ENCODE results near the gene OR51B2. TPM values are rescaled to one million over a fixed set of nuclear protein-coding genes. Genes with fewer than 3 reads are reported as not detected.
"Not testable (repeated sequence)": the region's sequence is repeated elsewhere in the genome, so short reads cannot be mapped to it uniquely, and the experiment has no call there.

OR51B2 gene
- total and polyA plus RNA-seq, 2 donors (not counting 1 experiment from before 2014, with no cell fraction given) = not detected

GRCh38 chr11:5364214-5364613 lies 40.1 kb upstream of the OR51B2 start:
- H3K27me3 ChIP-seq (ENCODE audit: control insufficient read depth, insufficient read depth, low read length) = no peaks in the 10 kb centered on the region
- H3K27ac ChIP-seq (ENCODE audit: insufficient read depth, low read length) = peak overlapping the region; percentile 84
- H3K9ac ChIP-seq (ENCODE audit: insufficient read depth, low read length) = no peak overlapping the region
- peaks cover 25% of the 10 kb centered on the region for H3K4me1 ChIP-seq (ENCODE audit: control insufficient read depth, extremely low read depth, insufficient read depth, low read length)
- no peaks in the 10 kb centered on the region for H4K20me1 ChIP-seq (ENCODE audit: control insufficient read depth, extremely low read depth, insufficient read depth, low read length)
- peak; percentile 63 to 90 for DNase-seq (ENCODE audit: low read depth in 2 of 2)
- no peak overlapping the region for H2AFZ ChIP-seq (ENCODE audit: low read length)
- peak overlapping the region; percentile 21 for H3K4me2 ChIP-seq (ENCODE audit: extremely low read depth, insufficient read depth, low read length)
- H3K79me2 ChIP-seq (ENCODE audit: control insufficient read depth, insufficient read depth, low read length) = no peaks in the 10 kb centered on the region
- TF ChIP-seq CTCF (conservative IDR thresholded peaks at IDR 0.05 in 1 of 2, IDR thresholded peaks at IDR 0.05 in 1 of 2; ENCODE audit: low read depth in 1 of 2, low read length in 2 of 2) (no peak), EZH2 (IDR thresholded peaks at IDR 0.05; ENCODE audit: low read length, missing control alignments) (no peak)
- H3K36me3 ChIP-seq (ENCODE audit: control insufficient read depth, insufficient read depth, low read length) = no peaks in the 10 kb centered on the region
- H3K4me3 ChIP-seq (replicated peaks in 1 of 4; ENCODE audit: control extremely low read depth in 1 of 4, insufficient read depth in 1 of 4, low read depth in 3 of 4, low read length in 4 of 4) = no peak overlapping the region
- H3K9me3 ChIP-seq (ENCODE audit: control insufficient read depth, insufficient read depth, low read depth, low read length) = no peaks in the 10 kb centered on the region

GRCh38 chr11:5363679-5364078 lies 39.6 kb upstream of the OR51B2 start:
- H3K27me3 ChIP-seq (ENCODE audit: control insufficient read depth, insufficient read depth, low read length) = no peaks in the 10 kb centered on the region
- no peak for TF ChIP-seq EZH2 (IDR thresholded peaks at IDR 0.05; ENCODE audit: low read length, missing control alignments)
- no peaks in the 10 kb centered on the region for H4K20me1 ChIP-seq (ENCODE audit: control insufficient read depth, extremely low read depth, insufficient read depth, low read length)
- no peaks in the 10 kb centered on the region for H3K79me2 ChIP-seq (ENCODE audit: control insufficient read depth, insufficient read depth, low read length)
- peaks cover 25% of the 10 kb centered on the region for H3K4me1 ChIP-seq (ENCODE audit: control insufficient read depth, extremely low read depth, insufficient read depth, low read length)
- peak overlapping the region; percentile 84 for H3K27ac ChIP-seq (ENCODE audit: insufficient read depth, low read length)
- no peak for DNase-seq (ENCODE audit: low read depth in 2 of 2)
- no peak overlapping the region for H3K4me3 ChIP-seq (replicated peaks in 1 of 4; ENCODE audit: control extremely low read depth in 1 of 4, insufficient read depth in 1 of 4, low read depth in 3 of 4, low read length in 4 of 4)
- H3K36me3 ChIP-seq (ENCODE audit: control insufficient read depth, insufficient read depth, low read length) = no peaks in the 10 kb centered on the region
- H3K9me3 ChIP-seq (ENCODE audit: control insufficient read depth, insufficient read depth, low read depth, low read length) = no peaks in the 10 kb centered on the region
- H2AFZ ChIP-seq (ENCODE audit: low read length) = no peak overlapping the region
- no peak overlapping the region for H3K9ac ChIP-seq (ENCODE audit: insufficient read depth, low read length)
- no peak overlapping the region for H3K4me2 ChIP-seq (ENCODE audit: extremely low read depth, insufficient read depth, low read length)

- Histone ChIP-seq H3K4me2 (ENCODE audit: extremely low read depth, insufficient read depth, low read length) (no peak overlapping the region), H3K36me3 (ENCODE audit: control insufficient read depth, insufficient read depth, low read length) (no peaks in the 10 kb centered on the region), H3K27ac (ENCODE audit: insufficient read depth, low read length) (no peak overlapping the region), H2AFZ (ENCODE audit: low read length) (no peak overlapping the region), H3K4me1 (ENCODE audit: control insufficient read depth, extremely low read depth, insufficient read depth, low read length) (peaks cover 22% of the 10 kb centered on the region), H3K9ac (ENCODE audit: insufficient read depth, low read length) (no peak overlapping the region), H3K79me2 (ENCODE audit: control insufficient read depth, insufficient read depth, low read length) (no peaks in the 10 kb centered on the region), H3K9me3 (ENCODE audit: control insufficient read depth, insufficient read depth, low read depth, low read length) (no peaks in the 10 kb centered on the region), H3K27me3 (ENCODE audit: control insufficient read depth, insufficient read depth, low read length) (no peaks in the 10 kb centered on the region), H4K20me1 (ENCODE audit: control insufficient read depth, extremely low read depth, insufficient read depth, low read length) (no peaks in the 10 kb centered on the region), H3K4me3 (replicated peaks in 1 of 4; ENCODE audit: control extremely low read depth in 1 of 4, insufficient read depth in 1 of 4, low read depth in 3 of 4, low read length in 4 of 4) (no peak overlapping the region)
- peak in 1 of 2 donors; percentile 65 for DNase-seq (ENCODE audit: low read depth in 2 of 2)
- TF ChIP-seq EZH2 (IDR thresholded peaks at IDR 0.05; ENCODE audit: low read length, missing control alignments) (no peak), CTCF (conservative IDR thresholded peaks at IDR 0.05 in 1 of 2, IDR thresholded peaks at IDR 0.05 in 1 of 2; ENCODE audit: low read depth in 1 of 2, low read length in 2 of 2) (no peak)
Measured at GRCh38 chr11:5362017-5362625, 38.0 kb upstream of the OR51B2 start.

- not testable (repeated sequence) for H3K4me1 ChIP-seq (ENCODE audit: control insufficient read depth, extremely low read depth, insufficient read depth, low read length)
Measured at GRCh38 chr11:5356031-5356430, 31.9 kb upstream of the OR51B2 start.

More at GRCh38 chr11:5356031-5356430, 31.9 kb upstream of the OR51B2 start:
- H4K20me1 ChIP-seq (ENCODE audit: control insufficient read depth, extremely low read depth, insufficient read depth, low read length); H3K9ac ChIP-seq (ENCODE audit: insufficient read depth, low read length); H3K4me2 ChIP-seq (ENCODE audit: extremely low read depth, insufficient read depth, low read length); H3K27ac ChIP-seq (ENCODE audit: insufficient read depth, low read length); DNase-seq (ENCODE audit: low read depth in 2 of 2); H3K36me3 ChIP-seq (ENCODE audit: control insufficient read depth, insufficient read depth, low read length); H3K79me2 ChIP-seq (ENCODE audit: control insufficient read depth, insufficient read depth, low read length); H3K27me3 ChIP-seq (ENCODE audit: control insufficient read depth, insufficient read depth, low read length); H2AFZ ChIP-seq (ENCODE audit: low read length); H3K9me3 ChIP-seq (ENCODE audit: control insufficient read depth, insufficient read depth, low read depth, low read length); H3K4me3 ChIP-seq (replicated peaks in 1 of 4; ENCODE audit: control extremely low read depth in 1 of 4, insufficient read depth in 1 of 4, low read depth in 3 of 4, low read length in 4 of 4): not testable (repeated sequence)

Measured in fibroblast of lung (primary cell).